M059J (cell line): ENCODE data around the gene ACAD8. TPM values are rescaled to one million over a fixed set of nuclear protein-coding genes. Genes with fewer than 3 reads are reported as not detected.
A peak's percentile ranks its signal among the peaks of the same experiment; 100 is the strongest.

Source experiments
- DNase-seq: peaks from one replicate; pipeline ENCODE4 v3.0.0-alpha.2; 2012; ENCODE audit warnings: low read depth
- total RNA-seq: library from RNA; depleted of rRNA; stranded (reverse); fragments of >200 nt; shearing (Covaris generic); gene quantifications from 2 replicates; pipeline ENCODE4 v1.2.3, GENCODE V29; 2014; rRNA removed

ACAD8 gene
- total RNA-seq: 11.6 and 12.0 TPM in 2 replicates

DNA sequence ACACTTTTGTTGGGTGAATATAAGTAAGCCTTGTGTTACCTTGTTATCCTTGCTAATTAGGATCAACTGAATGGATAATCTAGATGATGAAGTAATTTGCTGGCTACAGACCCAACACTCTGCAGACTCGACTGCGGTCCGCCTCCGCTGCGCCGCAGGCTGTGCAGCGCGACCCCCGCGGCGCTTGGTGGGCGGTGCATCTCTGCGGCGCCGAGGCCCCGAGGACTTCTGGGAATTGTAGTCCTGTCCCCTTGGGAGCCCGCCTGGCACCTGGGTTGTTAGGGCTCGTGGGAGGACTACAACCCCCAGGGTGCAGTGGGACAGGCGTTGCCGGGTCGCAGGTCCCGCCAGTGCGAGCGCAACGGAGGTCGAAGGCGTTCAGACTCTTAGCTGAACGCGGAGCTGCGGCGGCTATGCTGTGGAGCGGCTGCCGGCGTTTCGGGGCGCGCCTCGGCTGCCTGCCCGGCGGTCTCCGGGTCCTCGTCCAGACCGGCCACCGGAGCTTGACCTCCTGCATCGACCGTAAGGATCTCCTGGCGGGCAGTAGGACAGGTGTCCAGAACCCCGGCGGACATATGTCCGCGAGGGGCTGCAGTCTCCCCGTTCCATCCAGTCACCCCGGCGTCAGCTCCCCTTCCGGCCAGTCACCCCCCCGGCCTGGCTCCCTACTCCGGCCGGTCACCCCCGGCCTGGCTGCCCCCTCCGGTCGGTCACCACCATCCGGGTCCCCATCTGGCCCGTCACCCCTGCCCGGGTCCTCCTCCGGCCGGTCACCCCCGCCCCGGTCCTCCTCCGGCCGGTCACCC, at the start of gene ACAD8, which contains the start of gene THYN1:
ACAD8 (plus strand) TSS at position 381 of the 806 bp plus-strand sequence; CDS start at position 414, 33 bp downstream.
THYN1 (minus strand) TSS at position 165 of the 806 bp plus-strand sequence. CDS start 470 bp downstream, outside the sequence.
- peak; percentile 94 for DNase-seq

DNA sequence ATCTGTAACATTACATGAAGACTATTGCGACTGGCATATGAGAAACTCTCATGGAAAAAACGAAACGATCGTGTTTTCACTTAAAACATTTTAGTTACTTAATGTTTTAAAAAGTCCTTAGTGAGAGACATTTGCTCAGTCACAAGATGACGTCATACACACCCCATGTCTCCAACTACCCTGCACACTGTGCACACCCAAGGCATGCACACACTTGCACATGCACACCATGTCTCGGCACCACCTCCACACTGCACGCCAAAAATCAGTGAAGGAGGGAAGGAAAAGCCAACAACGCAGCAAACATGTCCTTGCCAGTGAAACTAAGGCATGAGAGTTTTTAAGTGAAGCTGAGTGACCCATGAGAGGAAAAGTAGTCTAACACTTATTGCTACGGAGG, 47.6 kb upstream of the ACAD8 start:
- no peak for DNase-seq

DNA sequence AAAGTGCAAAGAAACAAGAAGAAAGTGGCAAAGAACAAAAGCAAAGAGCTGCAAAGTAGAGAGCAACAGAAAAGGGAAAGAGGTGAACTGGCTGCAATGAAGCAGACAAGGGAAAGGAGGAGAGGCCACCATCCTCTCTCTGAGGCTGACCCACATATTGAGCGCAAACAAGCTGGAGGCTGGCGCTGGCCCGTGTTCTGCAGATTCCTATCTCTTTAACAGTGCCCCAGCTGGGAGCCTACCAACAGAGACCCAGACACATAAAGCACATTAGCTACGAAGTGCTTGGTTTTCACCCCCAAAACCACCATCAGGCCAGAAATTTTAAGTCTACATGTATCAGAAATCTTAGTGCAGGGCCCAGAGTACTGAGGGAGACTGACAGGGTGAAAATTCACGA, 47.2 kb upstream of the ACAD8 start:
- no peak for DNase-seq

DNA sequence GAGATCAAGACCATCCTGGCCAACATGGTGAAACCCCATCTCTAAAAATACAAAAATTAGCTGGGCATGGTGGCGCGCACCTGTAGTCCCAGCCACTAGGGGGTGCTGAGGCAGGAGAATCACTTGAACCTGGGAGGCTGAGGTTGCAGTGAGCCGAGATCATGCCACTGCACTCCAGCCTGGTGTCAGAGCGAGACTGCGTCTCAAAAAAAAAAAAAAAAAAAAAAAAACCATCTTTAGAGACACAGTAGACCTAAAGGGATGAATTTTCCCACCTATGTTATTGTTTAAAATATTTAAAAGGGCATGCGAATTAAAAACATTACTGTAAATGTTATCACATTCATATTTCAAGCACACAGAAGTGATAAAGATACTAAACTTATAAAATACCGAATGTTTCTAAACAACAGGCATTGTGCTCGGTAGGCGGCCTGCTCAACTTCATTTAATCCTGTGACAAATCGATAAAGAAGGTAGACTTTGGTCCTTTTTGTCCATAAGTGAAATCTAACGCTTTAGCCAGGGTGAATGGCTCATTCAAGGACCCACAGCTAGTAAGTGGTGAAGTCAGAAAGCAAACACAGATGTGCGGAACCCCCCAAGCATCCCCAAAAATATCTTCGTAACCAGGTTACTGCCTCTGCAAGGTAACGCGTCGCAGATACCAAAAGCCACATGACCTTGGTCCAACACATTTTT, 45.7 kb upstream of the ACAD8 start:
- DNase-seq: peak; percentile 15

DNA sequence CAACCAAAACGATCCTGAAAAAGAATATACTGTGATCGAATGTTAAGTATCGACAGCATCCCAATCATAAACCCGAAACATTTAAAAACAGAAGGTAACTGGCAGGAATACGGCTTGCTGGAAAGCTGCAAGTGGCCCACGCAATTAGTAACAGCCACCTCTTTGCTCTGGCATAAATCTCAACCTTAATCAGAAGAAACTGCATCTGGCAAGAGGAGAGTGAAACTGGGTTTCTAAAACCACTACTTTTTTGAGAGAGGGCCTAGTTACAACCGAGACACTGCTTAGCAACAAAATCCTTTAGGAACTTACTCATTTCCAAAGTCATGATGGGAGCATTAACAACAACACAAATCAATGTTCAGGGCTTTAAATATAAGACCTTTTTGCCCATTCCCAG, 37.5 kb upstream of the ACAD8 start:
- no peak for DNase-seq

DNA sequence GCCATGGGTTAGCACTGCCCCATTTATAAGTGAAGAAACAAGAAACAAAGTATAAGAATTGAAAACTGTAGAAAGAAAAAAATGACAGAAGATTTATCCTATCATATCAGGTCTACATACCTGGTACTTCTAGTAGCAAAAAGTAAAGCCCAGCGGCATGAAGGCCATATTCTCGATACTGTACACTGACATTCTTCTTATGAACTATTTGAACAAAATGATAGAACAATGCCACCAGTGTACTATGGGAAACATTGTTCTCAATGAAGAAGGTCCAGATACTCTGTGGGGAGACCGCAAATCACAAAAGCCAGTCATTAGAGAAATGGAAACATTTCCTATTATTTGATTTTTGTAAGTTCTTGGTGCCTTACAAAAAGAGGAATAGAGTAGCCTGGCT, 36.6 kb upstream of the ACAD8 start:
- DNase-seq: no peak

DNA sequence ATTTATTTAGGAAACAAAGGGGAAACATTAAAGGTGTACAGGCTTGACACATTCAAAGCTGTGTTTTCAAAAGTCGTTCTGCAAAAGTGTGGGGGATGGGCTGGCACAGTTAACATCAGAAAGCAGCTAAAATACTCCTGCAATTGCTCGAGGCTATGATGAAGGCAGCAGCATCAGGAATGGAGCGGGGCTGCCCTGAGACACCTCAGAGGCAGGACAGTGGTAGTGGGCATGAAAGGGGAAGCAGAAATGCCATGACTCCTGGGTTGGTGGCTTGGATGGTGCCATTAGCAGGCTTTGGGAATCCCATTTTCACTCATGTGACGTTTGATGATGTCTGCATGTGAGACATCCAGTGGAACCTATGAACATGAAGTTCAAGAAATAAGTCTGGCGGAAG, 30.2 kb upstream of the ACAD8 start:
- DNase-seq: peak; percentile 14

DNA sequence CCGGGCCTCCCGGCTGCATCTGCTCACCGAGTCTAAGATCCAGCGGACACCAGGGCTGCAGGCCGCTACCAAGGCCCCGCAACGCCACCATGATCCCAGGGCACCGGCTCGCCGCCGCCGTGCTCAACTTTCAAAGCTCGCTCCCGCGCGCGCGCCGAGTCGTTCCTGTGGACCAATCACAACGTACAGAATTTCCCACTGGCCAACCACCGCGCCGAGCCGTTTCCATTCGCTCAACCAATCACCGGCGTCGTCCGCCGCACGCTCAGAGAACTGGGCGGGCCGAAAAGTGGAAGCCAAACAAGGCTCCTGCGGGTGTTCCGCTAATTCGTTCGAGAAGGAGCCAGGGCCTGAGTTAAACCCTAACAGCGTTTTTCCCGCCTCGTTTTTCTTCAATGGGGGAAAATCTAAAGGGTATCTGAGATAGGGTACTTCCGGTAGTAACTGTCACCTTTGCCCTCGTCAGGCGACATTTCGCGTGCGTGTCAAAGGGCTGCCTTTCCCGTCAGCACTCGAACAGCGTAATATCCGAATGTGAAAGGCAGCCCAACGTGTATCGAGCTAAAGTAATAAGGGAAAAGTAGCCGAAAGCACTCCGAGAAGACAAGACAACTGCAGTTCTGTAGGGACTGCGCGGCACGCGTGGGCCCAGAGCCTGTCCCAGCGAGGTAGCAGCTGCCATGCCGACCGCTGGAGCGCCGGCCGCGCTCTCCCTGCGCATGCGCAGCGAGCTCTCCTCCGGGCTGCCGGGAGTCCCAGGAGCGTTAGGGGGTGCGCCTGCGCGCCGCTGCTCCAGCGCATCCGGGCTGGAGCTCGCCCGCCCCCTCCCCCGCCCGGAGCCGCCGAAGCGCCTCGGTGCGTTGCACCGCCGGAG, 29.3 kb upstream of the ACAD8 start, which contains the start of the genes NCAPD3 and VPS26B:
NCAPD3 (minus strand) TSS at position 132 of the 874 bp plus-strand sequence; CDS start at position 91, 41 bp downstream.
VPS26B (plus strand) TSS at position 836 of the 874 bp plus-strand sequence. CDS start 452 bp downstream, outside the sequence.
- DNase-seq: peak; percentile 96

DNA sequence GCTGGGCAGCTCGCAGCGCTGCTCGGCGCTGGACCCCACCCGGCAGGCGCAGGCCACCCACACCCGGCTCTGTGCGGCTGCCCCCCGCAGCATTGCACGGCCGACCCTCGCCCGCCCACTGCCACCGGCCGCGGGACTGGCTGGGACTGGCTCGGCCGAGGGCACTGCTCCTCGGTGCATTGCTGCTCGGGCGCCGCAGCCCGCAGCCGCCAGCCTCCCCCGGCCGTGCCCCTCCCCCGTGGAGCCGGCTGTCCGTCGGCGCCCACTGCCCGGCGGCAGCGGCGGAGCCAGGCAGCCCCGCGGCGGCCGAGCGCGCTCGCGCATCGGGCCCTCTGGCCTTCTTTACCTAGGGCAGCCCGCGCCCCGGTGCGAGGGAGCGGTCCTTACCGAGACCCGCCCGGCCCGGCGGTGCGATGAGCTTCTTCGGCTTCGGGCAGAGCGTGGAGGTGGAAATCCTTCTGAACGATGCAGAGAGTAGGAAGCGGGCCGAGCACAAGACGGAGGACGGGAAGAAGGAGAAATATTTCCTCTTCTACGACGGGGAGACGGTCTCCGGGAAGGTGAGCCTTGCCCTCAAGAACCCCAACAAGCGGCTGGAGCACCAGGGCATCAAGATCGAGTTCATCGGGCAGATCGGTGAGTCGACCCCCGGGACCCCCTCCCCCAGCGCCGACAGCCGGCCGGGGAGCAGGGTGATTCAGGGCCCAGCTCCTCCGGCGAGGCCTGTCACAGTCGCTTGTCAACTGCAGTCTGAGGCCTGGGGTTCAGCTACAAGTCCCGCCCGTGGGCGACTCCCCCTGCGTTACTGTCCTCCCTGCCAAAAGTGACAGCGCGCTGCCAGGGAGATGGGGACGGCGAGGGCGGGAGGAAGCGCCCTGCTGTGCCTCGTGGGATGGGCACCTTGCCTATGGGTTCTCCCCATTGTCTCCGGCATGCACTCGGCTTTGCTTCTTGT, 28.4 kb upstream of the ACAD8 start:
- peak; percentile 58 for DNase-seq

DNA sequence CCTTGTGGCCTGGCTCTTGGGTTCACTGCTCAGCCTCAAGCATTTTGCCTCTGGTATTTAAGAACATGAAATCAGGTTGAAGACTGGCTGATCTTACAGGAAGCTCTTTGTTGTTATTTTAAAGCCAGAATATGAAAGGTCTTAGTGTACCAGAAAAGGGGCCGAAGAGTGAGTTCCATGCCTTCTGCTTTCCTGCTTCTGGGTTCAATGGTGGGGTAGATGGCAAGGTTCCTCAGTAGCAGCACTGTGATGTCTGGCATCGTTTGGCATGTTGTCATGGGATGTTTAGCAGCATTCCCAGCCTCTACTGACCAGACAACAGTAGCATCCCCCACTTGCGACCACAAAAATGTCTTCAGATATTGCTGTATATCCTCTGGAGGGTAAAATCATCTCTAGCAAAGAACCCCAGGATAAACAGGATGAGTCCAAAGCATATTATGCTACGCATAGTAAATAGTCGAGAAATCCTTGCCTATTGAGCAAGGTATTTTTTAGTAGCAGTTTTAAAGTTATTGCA, 26.5 kb upstream of the ACAD8 start:
- DNase-seq: no peak

DNA sequence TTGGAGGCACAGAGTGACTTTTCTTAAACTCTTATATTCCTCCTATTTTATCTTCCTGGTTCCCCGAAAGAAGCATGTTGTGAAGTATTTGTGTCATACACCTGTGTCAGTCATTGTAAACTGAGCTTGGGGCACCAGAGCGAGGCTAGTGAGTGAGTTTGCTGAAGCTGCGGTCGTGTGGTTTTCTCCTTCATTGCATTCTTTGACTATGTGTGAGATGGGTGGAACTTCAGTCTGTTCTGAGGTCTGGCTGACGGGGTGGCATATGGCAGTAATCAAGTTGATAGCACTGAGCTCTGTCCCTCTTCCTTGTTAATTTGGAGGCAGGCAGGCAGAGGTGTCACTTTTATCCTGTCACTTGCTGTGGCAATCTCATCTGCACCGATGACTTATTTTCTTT, 24.7 kb upstream of the ACAD8 start:
- no peak for DNase-seq

DNA sequence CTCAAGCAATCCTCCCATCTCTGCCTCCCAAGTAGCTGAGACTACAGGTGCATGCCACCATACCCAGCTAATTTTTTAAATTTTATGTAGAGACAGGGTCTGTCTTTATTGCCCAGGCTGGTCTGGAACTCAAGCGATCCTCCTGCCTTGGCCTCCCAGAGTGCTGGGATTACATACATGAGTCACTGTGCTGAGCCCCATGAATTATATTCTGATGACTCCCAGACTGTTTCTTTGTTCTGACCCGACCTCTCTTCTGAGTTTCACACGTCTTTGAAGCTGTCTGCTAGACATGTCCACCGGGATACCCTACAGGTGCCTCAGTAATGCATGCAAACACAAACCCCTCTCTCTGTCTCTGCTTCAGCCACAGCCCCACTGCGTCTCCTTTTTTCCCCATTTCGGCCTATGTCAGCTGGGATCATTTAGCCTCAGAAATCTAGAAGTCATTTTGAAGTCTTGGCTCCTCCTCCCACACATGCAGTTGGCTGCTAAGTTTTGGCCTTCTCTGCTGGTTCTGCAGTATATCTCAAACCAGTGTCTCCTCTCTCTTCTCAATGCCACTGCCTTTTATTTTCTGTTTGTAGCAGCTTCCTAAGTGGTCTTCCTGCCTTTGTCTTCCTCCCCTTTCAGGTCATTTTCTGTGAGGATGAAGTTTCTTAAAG, 24.1 kb upstream of the ACAD8 start:
- peak; percentile 15 for DNase-seq

DNA sequence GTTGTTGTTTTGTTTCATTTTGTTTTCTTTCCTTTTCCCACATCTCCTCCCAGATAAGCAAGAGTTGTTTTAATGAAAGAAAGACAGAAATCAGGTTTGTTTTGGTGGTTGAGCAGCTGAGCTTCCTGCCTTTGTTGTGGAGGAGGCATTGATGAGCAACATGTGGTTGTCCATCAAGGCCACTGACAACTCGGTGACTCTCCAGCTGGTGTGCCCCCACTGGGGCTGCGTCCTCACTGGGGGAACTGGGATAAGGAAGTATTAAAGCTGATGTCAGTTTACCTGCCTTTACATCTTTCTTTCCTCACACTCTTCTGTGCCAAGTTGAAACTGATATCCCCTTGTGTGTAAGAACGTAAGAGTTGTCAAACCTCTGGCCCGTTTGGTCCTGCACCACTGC, 23.0 kb upstream of the ACAD8 start:
- no peak for DNase-seq

DNA sequence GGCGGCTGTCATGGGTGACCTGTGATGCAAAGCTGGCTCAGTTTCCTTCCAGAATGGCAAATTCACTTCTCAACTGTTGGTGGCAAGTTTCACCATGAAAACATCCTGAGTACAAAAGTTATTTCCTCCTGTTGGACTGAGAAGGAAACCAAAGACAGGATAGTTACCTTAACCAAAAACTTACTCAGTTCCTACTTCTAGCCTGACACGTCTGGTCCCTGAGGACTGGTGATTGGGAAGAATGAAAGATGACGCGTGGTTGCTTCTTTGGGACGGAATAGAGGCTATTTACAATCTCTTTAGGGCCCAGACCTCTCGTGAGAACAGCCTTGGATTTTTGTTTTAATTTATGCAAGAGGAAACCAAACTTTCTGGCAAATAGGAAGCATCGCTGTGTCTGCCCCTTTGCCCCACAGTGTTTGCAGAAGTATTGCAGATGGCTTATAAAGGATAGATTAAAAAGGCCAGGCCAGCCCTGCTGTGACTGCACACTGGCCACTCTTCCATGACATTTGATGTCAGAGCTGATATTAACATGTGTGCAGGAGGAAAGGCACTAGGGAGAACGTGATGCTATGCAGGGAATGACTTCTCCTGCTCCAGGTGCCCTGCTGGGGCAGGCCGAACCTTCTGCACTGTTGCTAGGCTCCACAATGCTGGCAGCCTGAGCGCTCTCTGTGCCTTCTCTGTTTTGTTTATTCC, 21.3 kb upstream of the ACAD8 start:
- DNase-seq: no peak

DNA sequence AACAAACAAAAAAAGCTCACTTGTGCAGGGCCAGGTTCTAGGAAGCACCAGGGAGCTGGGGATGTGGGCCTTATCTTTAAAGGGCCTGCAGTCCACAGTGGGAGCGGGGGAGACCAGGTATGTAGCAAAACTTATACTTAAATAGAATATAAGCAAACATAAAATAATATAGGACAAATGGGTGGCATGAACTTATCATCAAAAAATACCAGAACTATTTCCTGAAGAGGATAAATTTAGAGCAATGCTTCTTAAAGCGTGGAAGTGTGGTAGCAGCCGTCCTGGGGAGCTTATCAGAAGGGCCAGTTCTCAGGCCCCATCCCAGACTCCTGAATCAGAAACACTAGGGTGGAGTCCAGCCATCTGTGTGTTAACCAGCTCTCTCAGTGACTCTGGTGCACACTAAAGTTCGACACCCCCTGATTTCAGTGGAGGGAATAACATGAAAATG, 19.6 kb upstream of the ACAD8 start:
- no peak for DNase-seq

DNA sequence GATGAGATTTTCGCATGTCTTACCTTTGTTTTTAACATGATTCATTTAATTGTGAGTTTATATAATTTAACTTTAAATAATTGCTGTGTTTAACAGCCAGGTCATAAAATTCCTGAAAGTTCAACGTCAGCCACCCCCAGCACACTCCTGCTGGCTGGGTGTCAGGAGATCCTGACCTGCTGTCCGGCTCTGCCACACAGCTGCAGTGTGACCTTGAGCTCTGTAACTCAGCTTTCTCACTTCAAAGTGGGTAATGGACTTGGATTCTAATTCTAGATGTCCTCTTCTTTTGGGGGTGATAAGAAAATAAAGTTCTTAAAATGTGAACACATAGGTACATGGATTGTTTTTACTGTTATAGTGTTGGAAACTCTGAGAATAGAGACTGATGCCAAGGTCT, 18.0 kb upstream of the ACAD8 start:
- no peak for DNase-seq

DNA sequence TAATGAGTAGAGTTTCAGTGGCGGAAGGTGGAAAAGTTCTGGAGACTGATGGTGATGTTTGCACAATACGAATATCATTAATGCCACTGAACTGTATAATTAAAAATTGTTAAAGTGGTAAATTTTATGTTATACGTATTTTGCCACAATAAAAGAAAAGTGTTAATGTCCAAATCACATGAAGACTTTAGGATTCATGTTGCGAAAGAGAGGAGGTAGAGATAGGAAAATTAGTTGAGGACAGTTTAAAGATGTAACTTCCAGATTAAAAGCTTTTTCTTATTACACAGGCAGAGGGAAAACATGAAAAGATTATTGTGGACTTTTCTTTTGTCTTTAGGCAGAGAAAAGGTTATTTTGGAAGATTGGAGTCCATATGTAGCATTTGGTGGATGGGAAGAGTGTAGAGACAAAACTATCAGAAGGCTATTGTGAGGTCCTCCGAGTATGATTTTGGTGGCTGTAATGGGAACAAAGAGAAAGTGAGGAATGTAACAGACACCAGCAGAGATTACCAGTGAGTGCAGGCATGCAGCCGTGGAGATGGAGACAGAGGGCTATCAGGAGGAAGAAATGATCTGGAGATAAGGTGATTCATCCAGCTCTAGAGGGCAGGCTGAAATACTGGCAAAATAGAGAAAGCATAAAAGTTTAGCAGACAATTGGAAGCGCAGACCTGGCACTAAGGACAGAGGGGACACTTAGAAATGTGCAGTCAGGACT, 16.4 kb upstream of the ACAD8 start:
- no peak for DNase-seq

DNA sequence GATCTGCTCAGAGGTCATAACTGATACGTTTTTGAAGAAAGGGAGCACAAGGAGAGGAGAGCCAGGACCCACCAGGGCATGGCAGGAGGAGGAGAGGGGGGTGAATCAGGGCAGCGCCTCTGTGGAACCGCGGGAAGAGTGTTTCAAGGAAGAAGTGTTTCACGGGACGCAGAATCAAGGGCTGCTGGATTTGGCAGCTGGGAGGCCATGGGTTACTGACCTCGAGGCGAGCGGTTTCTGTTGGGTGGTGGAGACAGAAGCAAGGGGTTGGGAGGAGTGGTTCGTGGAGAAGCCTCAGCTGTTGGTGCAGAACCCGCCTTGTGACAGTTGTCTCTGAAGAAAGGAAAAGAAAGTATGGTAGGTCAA, 15.8 kb upstream of the ACAD8 start:
- DNase-seq: no peak
